ENCODE data around the gene DLG2.

DLG2 gene

GRCh38 chr11:83409476-83409875 is 2217.7 kb downstream of the DLG2 start:
- no peak for DNase-seq

- DNase-seq: no peak
These were observed 2218.2 kb downstream of the DLG2 start for GRCh38 chr11:83408946-83409345.

All from fibroblast of skin of right quadriceps (primary cell).